Amniotic stem cell (primary cell): Measurements from ENCODE around the gene STXBP6.

ENCODE experiments used
- DNase-seq: peaks from one replicate; lab custom pipeline; 2025; lab: John Stamatoyannopoulos, UW

Gene STXBP6

DNA sequence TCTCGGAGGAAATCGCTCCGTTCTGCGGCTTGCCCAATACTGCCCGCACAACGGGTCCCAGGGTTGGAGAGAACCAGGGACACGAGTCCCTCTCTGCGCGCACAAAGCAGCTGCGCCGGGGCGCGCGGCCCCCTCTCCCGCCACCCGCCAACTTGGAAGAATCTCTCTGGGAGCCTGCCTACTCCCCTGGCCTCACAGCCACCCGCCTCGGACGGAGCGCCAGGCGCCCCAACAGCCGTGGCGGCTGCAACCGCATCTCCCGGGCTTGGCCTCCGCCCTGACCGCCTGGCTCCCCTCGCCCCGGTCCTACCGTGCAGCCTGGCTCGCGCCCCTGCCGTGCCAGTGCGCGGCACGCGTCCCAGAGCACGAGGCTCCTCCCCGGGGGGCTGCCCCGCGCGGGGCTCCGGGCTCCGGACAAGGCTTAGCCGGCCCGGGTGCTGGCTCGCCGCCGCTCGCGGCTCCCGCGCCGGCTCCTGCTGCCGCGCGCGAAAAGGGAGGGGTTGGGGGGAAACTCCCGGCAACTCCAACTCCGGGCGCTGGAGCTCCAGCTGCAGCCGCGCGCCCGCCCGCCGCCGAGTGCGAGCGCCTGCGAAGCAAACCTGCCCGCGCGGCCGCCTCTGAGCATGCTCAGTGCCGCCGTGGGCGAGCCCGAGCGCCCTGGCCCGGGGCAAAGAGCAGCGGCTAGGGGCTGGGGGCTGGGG lies at the start of gene STXBP6:
STXBP6 (minus strand) TSS at position 580 of the 701 bp plus-strand sequence. CDS start 75,329 bp downstream, outside the sequence.
- peak; percentile 20 for DNase-seq

DNA sequence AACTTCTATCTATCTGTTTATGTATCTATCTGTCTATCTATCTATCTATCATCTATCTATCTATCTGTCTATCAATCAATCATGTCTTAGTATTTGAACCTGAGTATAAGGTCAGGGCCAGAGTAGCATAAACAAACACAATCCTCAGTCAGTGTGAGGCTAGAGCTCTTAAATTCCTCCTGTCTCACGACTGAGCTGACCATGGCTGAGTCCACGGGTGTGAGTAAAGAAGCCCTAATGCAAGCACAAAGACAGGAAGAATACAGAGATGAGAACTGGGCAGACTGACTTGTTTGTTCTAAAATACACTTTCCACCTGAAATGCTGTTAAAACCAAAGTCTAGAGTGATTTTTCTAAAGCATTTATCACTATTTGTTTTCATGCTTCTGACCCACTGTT lies 47.2 kb upstream of the STXBP6 start:
- DNase-seq = no peak

DNA sequence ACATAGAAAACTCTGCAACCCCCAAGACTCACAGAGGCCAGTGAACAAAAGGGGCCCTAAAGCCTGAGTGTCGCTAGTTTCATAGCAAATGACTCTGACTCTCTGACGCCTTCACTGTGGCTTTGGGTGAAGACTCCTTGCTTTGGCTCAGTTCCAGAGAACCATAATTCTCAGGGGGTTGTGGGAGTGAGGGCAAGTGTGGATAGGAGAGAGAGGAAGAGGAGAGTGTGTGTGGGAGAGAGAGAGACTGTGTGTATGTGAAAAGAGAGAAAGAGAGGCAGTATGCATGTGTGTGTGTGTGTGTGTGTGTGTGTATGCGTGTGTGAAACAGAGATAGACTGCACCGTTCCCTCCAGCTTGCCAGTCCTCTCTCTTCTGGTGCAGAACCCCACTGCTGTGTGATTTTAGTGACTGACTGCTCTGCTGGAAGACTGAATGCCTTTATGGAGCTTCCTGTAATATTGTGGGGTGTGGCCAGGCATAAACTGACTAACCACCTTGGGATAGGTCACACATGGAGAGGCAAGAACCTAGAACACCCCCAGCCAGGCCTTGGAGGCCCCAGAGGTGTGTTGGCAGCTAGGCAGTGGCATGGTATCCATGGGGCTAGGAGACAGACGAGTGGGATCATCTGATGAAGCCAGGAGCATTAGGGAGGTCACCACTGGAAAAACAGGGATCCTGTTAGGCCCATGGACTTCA lies 45.9 kb upstream of the STXBP6 start:
- DNase-seq = no peak

DNA sequence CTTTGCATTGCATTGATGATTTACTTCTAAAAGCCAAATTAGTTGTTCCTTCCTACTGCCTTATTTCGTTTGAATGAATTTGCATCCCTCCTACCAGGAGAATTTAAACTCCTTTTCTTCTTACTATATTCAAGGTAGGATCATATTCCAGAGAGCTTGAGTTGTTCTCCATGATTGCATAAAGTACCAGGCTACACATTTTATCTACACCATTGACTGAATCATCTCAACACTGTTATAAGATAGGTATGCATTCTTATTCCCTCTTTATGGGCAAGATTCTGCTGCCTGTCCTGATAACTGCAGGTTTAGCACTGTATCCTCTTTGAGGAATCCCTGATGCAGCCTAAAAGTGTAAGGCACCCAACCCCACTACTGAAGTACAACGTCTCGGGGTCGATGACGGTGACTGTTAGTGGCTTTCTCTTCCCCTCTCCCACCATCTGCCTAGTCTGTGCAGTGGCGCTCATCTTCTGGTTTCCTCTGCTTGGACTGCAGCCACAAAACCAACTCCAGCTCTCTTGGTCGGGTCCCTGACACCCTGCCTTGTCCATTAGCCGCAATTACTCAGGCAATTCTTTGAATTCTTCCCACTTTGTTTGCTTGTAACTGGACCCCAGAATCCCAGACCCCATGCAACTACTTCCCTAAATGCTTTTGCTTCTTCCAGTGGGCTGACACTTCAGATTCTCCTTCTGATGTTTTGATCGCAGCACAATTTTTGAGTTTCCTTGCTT lies 44.4 kb upstream of the STXBP6 start:
- no peak for DNase-seq

DNA sequence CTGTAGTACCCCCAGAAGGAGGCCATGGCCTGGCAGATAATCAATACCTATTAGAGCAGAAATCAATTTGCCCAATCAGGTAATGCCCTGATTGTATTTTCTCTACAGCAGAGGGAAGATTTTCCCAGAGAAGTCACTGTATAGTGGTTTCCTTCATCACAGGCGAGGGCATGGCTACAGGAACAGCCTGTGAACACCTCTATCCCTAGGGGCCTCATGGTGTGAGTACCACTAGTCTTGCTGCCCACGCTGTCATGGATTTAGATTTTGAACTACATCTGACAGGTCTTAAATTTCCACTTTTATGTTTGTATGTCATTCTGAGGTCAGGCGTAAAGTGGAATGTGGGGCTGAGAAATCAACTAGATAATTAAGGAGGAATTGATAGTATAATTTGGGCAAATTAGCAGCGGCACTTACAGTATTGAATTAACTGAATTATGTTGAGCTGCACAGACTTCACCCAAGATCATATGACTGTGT lies 42.4 kb upstream of the STXBP6 start:
- DNase-seq = no peak

DNA sequence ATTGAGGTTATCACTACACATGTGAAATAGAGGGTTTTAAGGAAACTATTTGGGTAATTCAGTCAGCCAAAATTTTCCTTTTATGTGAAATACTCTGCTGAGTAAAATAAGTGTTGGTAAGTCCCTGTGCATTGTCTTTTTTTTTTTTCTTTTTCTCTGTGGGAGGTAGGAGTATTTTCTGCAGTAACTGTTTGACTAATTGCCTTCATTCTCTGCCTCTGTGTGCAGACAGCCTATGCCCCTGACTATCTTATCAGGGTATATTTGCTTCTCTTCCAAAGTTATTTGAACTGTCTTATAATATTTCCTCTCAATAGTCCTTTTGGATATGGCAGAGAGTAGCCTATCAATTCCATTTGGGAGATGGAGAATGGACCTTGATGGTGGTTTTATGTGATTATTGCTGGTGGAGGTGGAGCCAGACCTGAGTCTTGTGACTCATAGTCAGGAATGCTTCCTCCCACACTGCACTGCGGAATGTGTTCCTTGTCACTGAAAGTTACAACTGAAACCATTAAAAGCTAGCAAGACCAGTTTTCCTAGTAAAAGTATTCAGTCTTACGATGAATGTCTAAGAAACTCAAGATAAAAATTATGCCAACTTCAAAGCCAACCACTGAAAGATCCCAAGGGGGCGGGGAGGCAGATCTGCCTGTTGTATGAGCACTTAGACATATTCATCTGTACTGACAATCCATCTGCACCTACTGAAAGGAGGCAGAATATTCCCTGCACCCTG lies 40.9 kb upstream of the STXBP6 start:
- no peak for DNase-seq

DNA sequence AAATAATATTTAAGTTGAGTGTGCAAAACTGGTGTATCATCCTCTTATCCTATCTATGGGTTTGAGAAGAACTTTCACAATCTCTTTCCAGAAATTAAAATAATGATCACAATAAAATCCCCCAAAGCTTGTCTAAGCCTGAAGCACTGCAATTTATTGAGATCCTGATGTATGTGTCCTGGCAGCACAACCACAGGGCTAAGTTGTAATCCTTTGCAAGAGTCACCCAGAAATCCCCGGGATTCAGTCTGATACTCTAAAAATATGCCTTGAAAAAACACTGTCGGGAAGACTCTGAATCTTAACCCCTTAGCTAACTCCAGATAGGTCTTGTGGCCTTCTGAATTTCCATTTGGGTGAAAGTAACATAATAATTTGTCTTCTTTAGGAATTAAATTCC lies 40.3 kb upstream of the STXBP6 start:
- no peak for DNase-seq

DNA sequence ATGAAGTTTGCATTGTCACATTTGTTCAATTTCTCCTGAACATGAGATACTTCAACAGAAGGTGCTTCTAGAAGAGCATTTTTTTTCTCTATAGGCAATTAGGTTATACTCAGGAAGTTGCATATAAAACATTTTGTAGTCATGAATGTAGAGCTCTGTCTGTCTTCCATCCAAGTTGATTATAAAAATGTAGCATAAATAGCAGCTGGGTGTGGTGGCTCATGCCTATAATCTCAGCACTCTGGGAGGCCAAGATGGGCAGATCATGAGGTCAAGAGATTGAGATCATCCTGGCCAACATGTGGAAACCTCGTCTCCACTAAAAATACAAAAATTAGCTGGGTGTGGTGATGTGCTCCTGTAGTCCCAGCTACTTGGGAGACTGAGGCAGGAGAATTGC lies 39.5 kb upstream of the STXBP6 start:
- DNase-seq = no peak

DNA sequence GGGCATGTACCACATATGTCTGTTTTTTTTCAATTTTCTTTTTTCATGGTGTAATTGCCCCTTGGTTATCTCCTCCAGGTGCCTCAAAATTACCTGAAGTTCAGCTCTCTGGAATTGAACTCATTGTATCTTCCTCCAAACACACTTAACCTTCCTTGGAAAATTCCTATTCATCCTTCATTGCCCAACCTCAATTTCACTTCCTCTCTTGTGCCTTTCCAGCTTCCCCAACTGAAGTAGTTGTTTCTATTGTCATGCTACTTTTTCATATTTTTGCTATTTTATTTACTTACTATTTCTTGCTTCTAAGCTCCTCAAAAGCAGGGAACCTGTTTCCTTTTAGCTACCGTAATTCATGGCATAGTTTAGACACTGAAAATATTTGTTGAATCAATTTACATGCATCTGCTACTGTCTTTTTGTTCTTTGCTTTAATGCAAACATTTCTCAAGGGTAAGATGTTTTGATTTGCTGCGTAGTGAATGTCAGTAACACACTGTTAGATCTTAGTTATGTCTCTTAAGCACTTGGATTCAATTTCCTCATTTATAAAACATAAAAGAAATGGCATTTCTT lies 37.0 kb upstream of the STXBP6 start:
- DNase-seq = no peak

DNA sequence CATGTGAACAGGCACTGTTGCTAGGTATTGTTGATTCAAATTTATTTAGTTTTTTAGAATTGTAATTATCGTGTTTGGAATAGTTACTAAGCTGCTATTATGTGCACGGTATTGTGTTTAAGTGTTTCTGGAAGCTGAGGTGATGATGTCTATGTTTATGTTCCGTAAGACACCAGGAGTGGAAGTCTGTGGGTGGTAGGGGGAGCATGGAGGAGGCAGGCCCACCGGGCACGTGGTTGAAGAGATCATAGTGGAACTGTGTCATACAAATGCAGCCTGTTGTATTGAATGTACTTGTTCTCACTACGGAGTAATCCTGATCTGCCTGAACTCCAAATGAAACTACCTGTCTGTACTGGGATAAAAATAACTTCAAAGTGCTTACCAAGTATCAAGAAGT lies 36.1 kb upstream of the STXBP6 start:
- no peak for DNase-seq

DNA sequence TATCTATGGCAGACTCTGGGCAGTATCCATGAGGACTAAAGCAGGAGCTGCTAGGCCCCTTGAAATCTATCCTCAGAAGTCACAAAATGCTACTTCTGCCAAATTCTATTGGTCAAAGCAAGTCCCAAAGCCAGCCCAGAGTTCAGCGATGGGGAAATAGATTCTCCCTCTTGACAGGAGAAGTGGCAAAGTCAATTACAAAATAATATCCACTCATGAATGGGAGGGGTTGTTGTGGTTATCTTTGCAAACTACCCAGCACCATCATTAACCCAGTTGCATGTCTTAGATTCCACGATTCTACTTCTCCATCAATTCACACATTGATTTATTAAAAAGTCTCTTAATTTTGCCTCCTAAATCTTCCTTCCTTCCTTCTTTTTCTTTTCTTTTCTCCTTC lies 30.7 kb upstream of the STXBP6 start:
- DNase-seq = no peak

DNA sequence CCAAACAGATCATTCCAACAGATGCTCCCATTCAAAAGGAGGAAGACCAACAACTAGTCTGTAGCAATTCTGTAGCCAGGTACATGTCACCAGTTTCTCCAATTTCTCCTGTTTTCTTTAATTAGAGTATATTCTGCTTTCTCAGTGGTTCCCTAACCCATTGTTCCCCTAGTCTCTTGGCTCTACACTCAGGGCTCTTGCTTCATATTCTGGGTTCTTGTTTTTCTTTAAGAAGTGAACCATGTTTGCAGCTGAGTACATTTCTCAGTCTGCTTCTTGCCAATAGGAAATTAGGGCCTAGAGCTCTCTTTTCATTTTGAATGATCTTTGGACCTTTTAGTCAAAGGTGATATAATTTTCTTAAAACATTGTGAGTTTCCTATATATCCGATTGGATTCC lies 29.4 kb upstream of the STXBP6 start:
- DNase-seq = no peak

DNA sequence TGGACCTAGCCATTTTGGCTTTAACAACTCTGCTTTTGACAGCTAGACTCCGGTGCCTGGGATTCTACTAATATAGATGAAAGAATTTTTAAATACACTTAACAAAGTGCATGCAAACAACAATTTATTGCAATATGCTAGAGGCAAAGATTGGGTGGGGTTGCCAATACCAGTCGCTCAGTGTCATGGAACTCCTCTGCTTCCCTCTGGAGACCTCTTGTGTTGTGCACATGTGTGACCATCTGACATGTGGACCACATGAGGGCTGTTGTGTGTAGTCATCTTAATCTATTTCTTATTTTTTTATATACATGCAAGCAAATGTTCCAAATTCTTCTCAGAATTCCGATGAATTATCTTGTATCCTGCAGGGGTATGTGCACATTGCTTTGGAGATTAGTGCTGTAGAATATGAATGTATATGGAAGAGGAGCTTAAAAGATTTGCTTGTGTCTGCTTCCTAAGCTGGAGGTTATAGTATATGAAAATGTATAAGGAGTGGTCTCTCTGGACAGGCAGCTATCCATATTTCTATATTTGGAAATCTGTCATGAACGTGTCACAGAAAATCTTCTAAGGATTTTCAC lies 24.2 kb upstream of the STXBP6 start:
- no peak for DNase-seq

DNA sequence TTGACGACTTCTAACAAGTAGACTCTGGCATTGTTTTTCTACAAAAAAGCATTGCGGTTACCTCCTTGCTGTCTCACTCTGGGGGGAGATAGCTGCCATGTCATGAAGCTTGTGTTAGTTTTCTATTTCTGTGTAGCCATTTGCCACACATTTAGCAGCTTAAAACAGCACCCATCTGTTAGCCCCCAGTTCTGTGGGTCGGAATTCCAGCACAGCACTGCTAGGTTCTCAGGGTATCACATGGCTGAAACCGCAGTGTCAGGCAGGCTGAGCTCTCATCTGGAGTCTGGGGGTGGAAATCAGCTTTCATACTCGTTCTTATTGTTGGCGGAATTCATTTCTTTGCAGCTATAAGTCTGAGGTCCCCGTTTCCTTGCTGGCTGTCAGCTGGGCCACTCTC lies 19.9 kb upstream of the STXBP6 start:
- DNase-seq = no peak

DNA sequence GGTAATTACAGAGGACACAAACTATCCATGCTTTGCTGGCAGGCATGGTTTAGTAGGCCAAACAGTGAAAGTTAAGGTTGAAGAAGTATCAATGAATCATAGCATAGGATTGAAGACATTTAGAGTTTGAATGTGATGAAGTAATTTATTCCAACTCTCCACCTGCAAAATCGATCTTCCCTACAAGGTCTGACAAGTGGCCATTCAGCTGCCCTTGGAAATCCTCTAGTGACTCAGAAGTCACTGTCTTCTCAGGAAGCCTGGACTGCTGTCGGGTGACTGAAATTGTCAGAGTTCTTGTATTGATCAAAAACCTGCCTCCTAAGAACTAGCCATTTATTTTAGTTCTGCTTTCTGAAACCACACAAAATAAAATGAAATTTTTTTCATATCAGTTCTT lies 17.7 kb upstream of the STXBP6 start:
- DNase-seq = no peak

DNA sequence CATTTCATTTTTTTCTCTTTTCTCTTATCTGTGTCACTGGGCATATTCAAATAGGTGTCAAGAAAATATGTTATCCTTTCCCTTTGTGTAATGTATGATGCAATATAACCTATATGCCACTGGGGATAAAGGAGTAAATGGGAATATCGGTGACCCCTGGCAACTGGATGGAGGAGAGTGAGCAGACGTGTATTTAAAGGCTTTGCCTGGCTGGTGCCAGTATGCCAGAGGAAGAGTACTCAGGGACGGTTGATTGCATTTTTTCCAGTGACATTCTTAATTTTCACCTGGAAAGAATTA lies 12.0 kb upstream of the STXBP6 start:
- no peak for DNase-seq

DNA sequence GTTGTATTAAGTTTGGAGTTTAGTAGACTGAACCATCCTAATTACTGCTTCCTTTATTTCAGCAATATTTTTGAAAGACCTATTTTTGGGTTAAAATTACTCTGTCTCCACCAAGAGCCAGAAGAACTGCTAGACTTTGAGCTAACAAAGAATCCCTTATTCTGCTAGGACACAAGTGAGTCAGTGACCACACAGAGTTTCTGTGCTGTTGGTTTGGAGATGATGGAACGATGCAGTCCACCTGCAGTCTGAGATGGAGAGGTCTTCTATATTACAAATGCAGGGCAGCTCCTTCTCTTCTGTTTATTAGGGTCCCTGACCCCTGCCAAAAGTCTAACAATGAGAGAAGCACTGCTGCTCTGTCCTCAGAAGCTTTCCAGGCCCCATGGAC lies 6.7 kb upstream of the STXBP6 start:
- DNase-seq = no peak

DNA sequence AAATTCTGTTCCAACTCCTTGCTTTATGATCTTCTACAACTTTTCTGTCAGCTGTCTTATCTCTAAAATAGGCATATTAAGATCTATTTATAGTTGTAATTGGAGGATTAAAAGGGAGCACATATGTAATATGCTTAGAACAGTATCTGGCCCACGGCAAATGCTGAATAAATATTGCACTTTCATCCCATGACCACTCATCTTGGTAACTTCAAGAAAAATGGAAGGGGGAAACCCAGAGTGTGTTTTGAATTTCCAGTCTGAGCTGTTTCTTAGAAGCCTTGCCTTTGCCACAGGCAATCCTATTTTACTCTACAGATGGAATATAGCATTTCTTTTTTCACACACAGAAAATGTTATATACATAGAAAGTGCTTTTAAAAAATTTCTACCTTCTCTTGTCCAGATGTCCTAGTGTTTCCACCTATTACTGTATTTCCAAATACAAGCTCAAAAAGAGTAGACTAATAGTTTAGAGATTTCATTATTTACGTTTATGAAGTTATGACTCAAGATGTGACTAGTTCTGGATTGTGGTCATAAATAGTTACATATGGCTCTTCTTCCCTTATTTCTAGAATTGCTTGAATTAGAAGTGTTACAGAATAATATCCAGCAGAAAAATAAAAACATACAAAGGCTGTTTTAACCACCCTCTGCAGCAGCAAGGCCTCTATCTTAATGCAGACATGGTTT lies 6.2 kb upstream of the STXBP6 start:
- DNase-seq = no peak

DNA sequence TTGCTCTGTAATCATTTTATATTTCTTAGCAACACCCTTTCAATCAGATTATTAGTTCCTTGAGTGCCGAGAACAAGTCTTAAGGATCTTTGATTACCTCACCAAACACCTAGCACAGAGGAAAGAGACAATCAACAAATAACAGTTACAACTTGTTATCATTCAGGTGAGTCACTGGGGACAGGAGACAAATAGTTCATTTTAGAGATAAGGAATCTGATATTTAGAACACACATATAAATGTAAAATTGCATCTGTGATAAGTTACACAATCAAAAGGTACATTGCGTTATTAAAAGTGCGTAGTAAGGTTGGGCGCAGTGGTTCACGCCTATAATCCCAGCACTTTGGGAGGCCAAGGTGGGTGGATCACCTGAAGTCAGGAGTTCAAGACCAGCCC lies 5.1 kb upstream of the STXBP6 start:
- DNase-seq = no peak

DNA sequence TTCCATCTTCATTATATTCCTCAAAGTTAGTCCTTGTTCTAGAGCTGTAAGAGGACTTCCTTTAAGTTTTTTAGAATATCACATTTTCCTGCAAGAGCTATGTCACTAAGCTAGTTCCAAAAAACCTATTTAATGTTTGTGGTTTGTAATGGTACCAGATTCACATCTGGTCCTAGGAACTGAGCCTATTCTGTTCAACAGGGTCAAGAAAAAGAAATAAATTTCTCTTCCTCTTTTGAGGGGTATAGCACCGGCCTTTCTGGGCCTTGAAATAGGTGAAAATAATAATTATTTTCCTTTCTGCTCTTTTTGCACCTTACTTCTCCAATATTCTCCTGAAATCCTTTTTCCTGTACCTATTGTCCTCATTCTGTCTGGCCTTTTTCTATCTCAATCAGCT lies 3.6 kb upstream of the STXBP6 start:
- no peak for DNase-seq

DNA sequence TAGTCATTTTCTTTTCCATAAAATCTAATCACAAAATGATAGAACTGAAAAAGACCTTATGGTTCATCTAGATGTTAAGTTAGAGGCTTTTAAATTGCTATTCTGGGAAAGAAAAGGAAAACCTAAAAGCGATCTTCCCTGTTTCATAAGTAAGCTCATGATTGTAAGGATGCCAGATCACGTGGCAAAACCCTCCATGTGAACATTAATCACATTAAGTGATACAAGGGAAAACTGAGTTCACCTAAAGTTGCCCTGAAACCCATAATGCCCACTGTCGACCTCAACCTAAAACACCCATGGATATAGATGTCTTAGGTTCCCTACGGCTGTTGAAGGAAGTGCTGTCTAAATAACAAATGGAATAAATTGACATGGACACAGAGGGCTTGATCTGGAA lies 3.0 kb upstream of the STXBP6 start:
- no peak for DNase-seq
